ENCODE measurements around the gene PRR3. TPM values are rescaled to one million over a fixed set of nuclear protein-coding genes. Genes with fewer than 3 reads are reported as not detected.

The PRR3 gene
- total and polyA plus RNA-seq, 2 of the 13 experiments (the other 11 are each of a cell fraction or from before 2014, with no cell fraction given) = 14.6 to 21.2 TPM

DNA sequence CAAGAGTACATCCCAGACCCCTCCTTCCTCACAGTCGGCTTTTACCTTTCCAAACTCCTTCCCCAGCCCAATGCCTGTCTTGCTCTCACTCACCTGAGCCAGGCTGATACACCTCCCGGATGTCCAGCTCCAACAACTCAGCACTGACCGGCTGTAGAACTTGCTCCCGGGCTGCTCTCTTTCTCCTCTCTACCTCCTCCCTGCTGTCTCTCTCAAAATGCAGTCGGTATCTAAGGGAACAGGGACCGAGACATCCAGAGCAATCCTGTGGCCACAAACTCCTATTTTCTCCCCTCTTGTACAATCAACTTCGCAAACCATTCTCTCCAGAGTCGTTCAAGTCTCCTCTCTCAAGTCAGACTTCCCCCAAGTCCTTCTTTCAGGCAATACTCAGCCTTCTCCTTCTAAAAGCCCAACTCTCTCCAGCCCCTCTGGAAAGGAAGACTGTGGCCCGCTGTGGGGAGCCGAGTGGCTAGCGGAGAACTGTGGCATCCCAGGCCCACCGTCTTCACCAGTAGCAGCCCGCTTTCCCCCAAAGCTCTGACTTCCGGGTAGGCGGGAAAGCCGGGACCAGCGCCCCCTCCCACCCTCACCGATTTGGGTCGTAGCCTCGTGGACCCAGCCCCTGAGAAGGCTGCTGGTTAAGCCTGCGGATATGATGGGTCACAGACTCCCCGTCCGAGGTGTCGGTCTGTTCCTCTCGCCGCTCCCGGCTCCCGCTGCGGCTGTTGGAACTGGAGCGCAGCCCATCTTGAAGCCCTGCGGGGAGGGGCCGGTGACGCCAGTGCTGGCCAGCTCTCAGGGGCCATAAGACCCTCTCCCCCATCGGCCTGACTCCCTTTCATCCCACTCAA lies 1.9 kb upstream of the PRR3 start (continued):
- TF ChIP-seq SIX1 (CRISPR knock-in tag; IDR thresholded peaks at IDR 0.05; ENCODE audit: borderline replicate concordance) (no peak), RAD51 (IDR thresholded peaks at IDR 0.05; ENCODE audit: borderline replicate concordance) (no peak), MIER2 (CRISPR knock-in tag; IDR thresholded peaks at IDR 0.05) (no peak), ZSCAN12 (CRISPR knock-in tag; IDR thresholded peaks at IDR 0.05) (no peak), MTF1 (CRISPR knock-in tag; IDR thresholded peaks at IDR 0.05) (no peak), ZC3H4 (CRISPR knock-in tag; IDR thresholded peaks at IDR 0.05; ENCODE audit: borderline replicate concordance) (no peak), GLI4 (CRISPR knock-in tag; IDR thresholded peaks at IDR 0.05; ENCODE audit: borderline replicate concordance) (0 out of 2 replicates have a peak, but pooled peaks have one; percentile 54), ZNF589 (CRISPR knock-in tag; conservative IDR thresholded peaks at IDR 0.05) (no peak), CENPX (CRISPR knock-in tag; IDR thresholded peaks at IDR 0.05) (no peak), KDM5B (CRISPR knock-in tag; IDR thresholded peaks at IDR 0.05; ENCODE audit: borderline replicate concordance) (no peak), NFYB (CRISPR knock-in tag; IDR thresholded peaks at IDR 0.05) (0 out of 2 replicates have a peak, but pooled peaks have one; percentile 7), ZNF296 (CRISPR knock-in tag; conservative IDR thresholded peaks at IDR 0.05) (peak; percentile 27; the same call in 1 of the 2 replicates), ZNF546 (CRISPR knock-in tag; conservative IDR thresholded peaks at IDR 0.05) (no peak), IKZF4 (CRISPR knock-in tag; IDR thresholded peaks at IDR 0.05; ENCODE audit: borderline replicate concordance, low read depth, not compliant biosample characterization) (peak; percentile 37), JUN (CRISPR knock-in tag; IDR thresholded peaks at IDR 0.05) (no peak), TGIF2 (CRISPR knock-in tag; IDR thresholded peaks at IDR 0.05) (0 out of 2 replicates have a peak, but pooled peaks have one; percentile 41), YEATS2 (CRISPR knock-in tag; IDR thresholded peaks at IDR 0.05; ENCODE audit: borderline replicate concordance) (no peak), ZMYM4 (CRISPR knock-in tag; IDR thresholded peaks at IDR 0.05) (0 out of 2 replicates have a peak, but pooled peaks have one; percentile 27), ZNF598 (CRISPR knock-in tag; IDR thresholded peaks at IDR 0.05; ENCODE audit: borderline replicate concordance) (peak; percentile 38; the same call in 1 of the 2 replicates), EZH2 (conservative IDR thresholded peaks at IDR 0.05; ENCODE audit: low read depth, low read length) (no peak), ZNF747 (CRISPR knock-in tag; IDR thresholded peaks at IDR 0.05; ENCODE audit: borderline replicate concordance) (no peak), ZNF3 (CRISPR knock-in tag; IDR thresholded peaks at IDR 0.05) (no peak)
- TF ChIP-seq, protein P1, sequence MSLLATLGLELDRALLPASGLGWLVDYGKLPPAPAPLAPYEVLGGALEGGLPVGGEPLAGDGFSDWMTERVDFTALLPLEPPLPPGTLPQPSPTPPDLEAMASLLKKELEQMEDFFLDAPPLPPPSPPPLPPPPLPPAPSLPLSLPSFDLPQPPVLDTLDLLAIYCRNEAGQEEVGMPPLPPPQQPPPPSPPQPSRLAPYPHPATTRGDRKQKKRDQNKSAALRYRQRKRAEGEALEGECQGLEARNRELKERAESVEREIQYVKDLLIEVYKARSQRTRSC (CRISPR knock-in tag; IDR thresholded peaks at IDR 0.05; ENCODE audit: low read depth) = no peak
- TF ChIP-seq, protein P2, sequence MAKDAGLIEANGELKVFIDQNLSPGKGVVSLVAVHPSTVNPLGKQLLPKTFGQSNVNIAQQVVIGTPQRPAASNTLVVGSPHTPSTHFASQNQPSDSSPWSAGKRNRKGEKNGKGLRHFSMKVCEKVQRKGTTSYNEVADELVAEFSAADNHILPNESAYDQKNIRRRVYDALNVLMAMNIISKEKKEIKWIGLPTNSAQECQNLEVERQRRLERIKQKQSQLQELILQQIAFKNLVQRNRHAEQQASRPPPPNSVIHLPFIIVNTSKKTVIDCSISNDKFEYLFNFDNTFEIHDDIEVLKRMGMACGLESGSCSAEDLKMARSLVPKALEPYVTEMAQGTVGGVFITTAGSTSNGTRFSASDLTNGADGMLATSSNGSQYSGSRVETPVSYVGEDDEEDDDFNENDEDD (CRISPR knock-in tag; IDR thresholded peaks at IDR 0.05; ENCODE audit: borderline replicate concordance) = peak; percentile 27; the same call in 1 of the 2 replicates
- TF ChIP-seq, protein P3, sequence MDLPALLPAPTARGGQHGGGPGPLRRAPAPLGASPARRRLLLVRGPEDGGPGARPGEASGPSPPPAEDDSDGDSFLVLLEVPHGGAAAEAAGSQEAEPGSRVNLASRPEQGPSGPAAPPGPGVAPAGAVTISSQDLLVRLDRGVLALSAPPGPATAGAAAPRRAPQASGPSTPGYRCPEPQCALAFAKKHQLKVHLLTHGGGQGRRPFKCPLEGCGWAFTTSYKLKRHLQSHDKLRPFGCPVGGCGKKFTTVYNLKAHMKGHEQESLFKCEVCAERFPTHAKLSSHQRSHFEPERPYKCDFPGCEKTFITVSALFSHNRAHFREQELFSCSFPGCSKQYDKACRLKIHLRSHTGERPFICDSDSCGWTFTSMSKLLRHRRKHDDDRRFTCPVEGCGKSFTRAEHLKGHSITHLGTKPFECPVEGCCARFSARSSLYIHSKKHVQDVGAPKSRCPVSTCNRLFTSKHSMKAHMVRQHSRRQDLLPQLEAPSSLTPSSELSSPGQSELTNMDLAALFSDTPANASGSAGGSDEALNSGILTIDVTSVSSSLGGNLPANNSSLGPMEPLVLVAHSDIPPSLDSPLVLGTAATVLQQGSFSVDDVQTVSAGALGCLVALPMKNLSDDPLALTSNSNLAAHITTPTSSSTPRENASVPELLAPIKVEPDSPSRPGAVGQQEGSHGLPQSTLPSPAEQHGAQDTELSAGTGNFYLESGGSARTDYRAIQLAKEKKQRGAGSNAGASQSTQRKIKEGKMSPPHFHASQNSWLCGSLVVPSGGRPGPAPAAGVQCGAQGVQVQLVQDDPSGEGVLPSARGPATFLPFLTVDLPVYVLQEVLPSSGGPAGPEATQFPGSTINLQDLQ (CRISPR knock-in tag; IDR thresholded peaks at IDR 0.05) = no peak
- TF ChIP-seq, protein P4, sequence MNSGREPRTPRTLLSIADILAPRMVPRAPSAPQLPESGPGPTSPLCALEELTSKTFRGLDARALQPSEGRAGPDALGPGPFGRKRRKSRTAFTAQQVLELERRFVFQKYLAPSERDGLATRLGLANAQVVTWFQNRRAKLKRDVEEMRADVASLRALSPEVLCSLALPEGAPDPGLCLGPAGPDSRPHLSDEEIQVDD (CRISPR knock-in tag; IDR thresholded peaks at IDR 0.05; ENCODE audit: borderline replicate concordance) = no peak
